ENCODE measurements around the gene PERCC1. TPM values are rescaled to one million over a fixed set of nuclear protein-coding genes. Genes with fewer than 3 reads are reported as not detected.
"Not testable (repeated sequence)": the region's sequence is repeated elsewhere in the genome, so short reads cannot be mapped to it uniquely, and the experiment has no call there.

The PERCC1 gene
- total RNA-seq, 1 donor from 2014 or later = not detected

DNA sequence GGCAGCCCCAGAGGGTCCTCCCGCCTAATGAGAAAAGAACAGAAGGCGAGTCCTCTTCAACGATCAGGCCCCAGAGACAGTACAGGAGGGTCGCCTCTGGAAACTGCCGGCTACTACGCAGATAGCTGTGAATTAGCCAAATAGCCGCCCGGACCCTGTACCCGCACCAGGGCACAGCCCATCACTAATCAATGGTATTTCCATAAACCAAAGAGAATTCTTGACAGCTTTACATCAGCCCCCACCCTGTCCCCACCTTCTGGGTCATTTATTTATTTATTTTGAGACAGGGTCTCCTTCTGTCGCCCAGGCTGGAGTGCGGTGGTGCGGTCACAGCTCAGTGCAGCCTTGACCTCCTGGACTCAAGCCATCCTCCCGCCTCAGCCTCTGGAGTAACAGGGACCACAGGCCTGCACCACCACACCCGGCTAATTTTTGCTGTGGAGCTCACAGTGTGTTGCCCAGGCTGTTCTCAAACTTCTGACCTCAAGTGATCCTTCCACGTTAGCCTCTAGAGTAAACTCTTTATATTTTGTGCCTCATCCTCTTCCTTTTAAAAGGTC lies 44.8 kb downstream of the PERCC1 start:
- intact Hi-C loops (cut with DNase I) = no loop called here
- ATAC-seq = peak; percentile 6
- no peak for DNase-seq (ENCODE audit: low spot score)

GRCh38 chr16:1477033-1477432 lies 46.2 kb downstream of the PERCC1 start:
- DNase-seq (ENCODE audit: low spot score) = no peak
- intact Hi-C loops (cut with DNase I) = no loop called here
- no peak for ATAC-seq

DNA sequence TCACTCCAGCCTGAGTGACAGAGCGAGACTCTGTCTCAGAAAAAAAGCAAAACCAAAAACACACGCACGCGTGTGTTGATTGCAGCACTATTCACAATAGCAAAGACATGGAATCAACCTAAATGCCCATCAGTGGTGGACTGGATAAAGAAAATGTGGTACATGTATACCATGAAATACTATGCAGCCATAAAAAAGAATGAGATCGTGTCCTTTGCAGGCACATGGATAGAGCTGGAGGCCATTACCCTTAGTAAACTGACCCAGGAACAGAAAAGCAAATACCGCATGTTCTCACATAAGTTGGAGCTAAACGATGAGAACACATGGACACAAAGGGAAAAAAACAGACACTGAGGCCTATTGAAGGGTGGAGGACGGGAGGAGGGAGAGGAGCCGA lies 48.1 kb downstream of the PERCC1 start:
- intact Hi-C loops (cut with DNase I); ATAC-seq; DNase-seq (ENCODE audit: low spot score): not testable (repeated sequence)

DNA sequence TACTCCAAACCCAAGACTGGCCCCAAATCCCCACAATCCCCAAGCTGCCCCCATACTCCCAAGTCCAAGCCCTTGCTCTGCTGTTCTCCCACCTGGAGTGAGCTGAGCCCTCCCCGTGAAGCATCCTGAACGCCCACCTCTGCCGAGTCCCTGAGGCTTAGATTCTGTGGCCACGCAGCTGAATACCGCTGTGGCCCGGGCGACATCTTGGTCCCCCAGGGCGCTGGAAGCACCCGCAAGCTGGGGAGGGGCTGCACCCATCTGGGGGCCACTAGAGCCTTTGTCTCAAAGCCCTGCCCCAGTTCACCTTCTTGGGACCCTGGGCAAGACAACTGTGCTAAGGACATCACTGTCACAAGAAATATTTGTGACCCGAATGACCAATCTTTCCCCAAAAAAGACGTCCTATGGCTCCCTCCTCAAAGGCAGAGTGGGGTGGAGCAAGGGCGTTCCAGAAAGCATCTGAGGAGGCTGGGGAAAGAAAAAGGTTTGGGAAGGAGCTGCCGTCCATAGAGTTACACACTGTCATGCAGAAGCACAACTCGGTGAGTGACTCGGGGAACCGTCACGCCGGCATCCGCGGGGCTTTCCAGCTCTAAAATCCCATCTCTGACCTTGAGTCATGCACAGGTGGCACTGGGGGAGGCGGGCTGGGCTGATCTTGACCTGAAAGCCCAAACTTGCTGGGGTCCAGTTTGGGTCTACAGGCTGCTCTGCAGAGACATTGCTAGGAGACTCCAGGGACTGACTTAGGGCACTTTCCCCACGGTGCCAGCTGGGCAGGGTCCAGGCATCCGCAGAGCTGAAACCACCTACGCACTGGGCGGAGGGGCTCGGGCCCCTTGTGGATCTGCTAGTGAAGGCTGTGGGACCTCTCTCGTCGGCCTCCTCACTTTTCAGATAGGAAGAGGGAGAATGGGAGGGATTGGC lies 51.3 kb downstream of the PERCC1 start:
- no peak for ATAC-seq
- DNase-seq (ENCODE audit: low spot score) = no peak
- intact Hi-C loops (cut with DNase I) = no loop called here

Other genes with a start within 250 kb of the PERCC1 start
- gene TPSG1, start 205.8 kb upstream of the PERCC1 start, total RNA-seq = 0.45 TPM
- gene TPSB2, start 200.9 kb upstream of the PERCC1 start, total RNA-seq = 18.5 TPM
- 11.5 TPM for gene TPSAB1, start 190.4 kb upstream of the PERCC1 start, total RNA-seq
- 0.27 TPM for gene TPSD1, start 175.0 kb upstream of the PERCC1 start, total RNA-seq
- gene UBE2I, start 121.4 kb upstream of the PERCC1 start, total RNA-seq = 95.7 TPM
- 3.9 TPM for gene BAIAP3, start 97.4 kb upstream of the PERCC1 start, total RNA-seq
- 35.8 TPM for gene TSR3, start 79.2 kb upstream of the PERCC1 start, total RNA-seq
- gene GNPTG, start 79.1 kb upstream of the PERCC1 start, total RNA-seq = 82.2 TPM
- 45.5 TPM for gene UNKL, start 16.4 kb upstream of the PERCC1 start, total RNA-seq
- gene UQCC4, start 10.3 kb upstream of the PERCC1 start, total RNA-seq = 7.3 TPM
- gene CCDC154, start 13.5 kb downstream of the PERCC1 start, total RNA-seq = 3.3 TPM
- 67.0 TPM for gene CLCN7, start 44.0 kb downstream of the PERCC1 start, total RNA-seq
- not detected for gene PTX4, start 57.9 kb downstream of the PERCC1 start, total RNA-seq
- gene TELO2, start 62.3 kb downstream of the PERCC1 start, total RNA-seq = 27.9 TPM
- 20.4 TPM for gene TMEM204, start 102.6 kb downstream of the PERCC1 start, total RNA-seq
- gene IFT140, start 181.0 kb downstream of the PERCC1 start, total RNA-seq = 29.2 TPM
- gene CRAMP1, start 181.3 kb downstream of the PERCC1 start, total RNA-seq = 26.1 TPM
- 26.0 TPM for gene JPT2, start 247.2 kb downstream of the PERCC1 start, total RNA-seq

All from sciatic nerve (tissue), 2 donors.